SU-DHL-6 (cell line): Measurements from ENCODE around the gene IZUMO4.

Source experiments
- CTCF ChIP-seq: fragments of 200-600 bp; sonication (generic); IDR thresholded peaks from one replicate; pipeline ENCODE4 v1.5.1; 2017; ENCODE audit warnings: antibody characterized with exemption, mild to moderate bottlenecking, low read length, moderate library complexity; ENCODE audit not compliant: insufficient read depth, poor library complexity, severe bottlenecking
- EZH2phosphoT487 ChIP-seq: fragments of 200-600 bp; sonication (generic), shearing (Covaris generic); conservative IDR thresholded peaks from 2 replicates; pipeline ENCODE4 v1.6.1; 2018; ENCODE audit warnings: mild to moderate bottlenecking, antibody characterized with exemption, low read length, moderate library complexity, mixed read lengths

- TF ChIP-seq CTCF, result no peak
- no peak for TF ChIP-seq EZH2phosphoT487
These were observed 42.0 kb upstream of the IZUMO4 start for GRCh38 chr19:2054763-2055162.
